ENCODE measurements around the gene FAM118A. TPM values are rescaled to one million over a fixed set of nuclear protein-coding genes. Genes with fewer than 3 reads are reported as not detected.

FAM118A gene
- total and polyA plus RNA-seq, 12 donors = 10.2 to 35.7 (median 16.3) TPM

DNA sequence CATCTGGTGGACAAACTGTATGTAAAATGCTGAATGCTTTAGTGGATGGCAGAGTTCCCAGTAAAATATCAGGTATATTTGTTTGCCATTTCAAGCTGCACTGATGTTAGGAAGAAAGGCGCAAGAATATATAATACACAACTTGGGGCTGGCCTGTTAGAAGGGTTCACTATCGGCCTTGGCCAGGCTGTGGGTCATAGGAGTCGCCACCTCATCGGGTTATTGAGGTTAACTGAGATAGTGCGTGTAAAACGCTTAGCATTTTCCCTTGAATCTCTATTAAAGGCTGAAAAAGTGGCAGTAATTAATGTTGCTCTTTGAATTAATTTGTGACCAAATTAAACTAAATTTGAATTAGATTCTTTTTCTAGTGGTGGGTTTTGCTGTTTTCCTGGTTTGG lies 5.1 kb downstream of the FAM118A start:
- intact Hi-C loops (cut with DNase I) = loop anchor here in 5 of 10 donors (5.0 to 10.0 kb wide), 4 partner anchors 42 to 123 kb away; no protein-coding TSS in a partner anchor
- Histone ChIP-seq H3K27me3 (no peaks in the 10 kb centered on the region), H3K9me3 (no peaks in the 10 kb centered on the region), H3K4me1 (peaks cover 11 to 64% (median 62%) of the 10 kb centered on the region in 9 donors), H3K36me3 (peaks cover 0 to 7% (median 0%) of the 10 kb centered on the region in 9 donors), H3K27ac (peak overlapping the region in 2 of 10 donors; percentile 38 to 51), H3K4me3 (no peak overlapping the region)
- no peak for DNase-seq
- TF ChIP-seq, protein P1, sequence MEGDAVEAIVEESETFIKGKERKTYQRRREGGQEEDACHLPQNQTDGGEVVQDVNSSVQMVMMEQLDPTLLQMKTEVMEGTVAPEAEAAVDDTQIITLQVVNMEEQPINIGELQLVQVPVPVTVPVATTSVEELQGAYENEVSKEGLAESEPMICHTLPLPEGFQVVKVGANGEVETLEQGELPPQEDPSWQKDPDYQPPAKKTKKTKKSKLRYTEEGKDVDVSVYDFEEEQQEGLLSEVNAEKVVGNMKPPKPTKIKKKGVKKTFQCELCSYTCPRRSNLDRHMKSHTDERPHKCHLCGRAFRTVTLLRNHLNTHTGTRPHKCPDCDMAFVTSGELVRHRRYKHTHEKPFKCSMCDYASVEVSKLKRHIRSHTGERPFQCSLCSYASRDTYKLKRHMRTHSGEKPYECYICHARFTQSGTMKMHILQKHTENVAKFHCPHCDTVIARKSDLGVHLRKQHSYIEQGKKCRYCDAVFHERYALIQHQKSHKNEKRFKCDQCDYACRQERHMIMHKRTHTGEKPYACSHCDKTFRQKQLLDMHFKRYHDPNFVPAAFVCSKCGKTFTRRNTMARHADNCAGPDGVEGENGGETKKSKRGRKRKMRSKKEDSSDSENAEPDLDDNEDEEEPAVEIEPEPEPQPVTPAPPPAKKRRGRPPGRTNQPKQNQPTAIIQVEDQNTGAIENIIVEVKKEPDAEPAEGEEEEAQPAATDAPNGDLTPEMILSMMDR (IDR thresholded peaks at IDR 0.05) = no peak
- no peak for ATAC-seq
- WGBS, 2 donors = 88 to 91% methylated on average over 6 of the region's 6 CpGs

DNA sequence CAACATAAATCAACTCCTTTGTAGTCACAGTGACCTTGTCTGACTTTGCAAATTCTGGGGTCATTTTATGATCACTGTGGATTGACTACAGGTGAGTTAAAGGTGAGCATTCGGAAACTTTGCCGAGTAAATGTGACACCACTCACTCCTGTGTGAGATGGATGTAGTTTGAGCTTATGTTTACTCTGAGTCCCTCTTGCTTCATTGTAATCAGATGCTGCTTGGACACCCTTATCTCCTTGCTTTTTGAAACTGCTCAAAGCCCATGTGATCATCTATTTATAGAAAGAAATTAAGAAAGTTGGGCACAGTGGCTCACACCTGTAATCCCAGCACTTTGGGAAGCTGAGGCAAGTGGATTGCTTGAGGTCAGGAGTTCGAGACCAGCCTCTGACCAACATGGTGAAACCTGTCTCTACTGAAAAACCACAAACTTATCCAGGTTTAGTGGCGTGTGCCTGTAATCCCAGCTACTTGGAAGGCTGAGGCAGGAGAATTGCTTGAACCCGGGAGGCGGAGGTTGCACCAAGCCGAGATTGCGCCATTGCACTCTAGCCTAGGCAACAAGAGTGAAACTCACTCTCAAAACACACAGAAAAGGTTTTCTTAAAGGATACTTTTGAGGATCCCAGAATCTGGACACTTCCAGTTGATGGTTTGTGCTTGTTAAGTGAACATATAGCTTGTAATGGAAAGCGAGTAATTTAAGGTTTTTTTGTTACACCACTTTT lies 7.2 kb downstream of the FAM118A start:
- peak overlapping the region in 2 of 10 donors; percentile 1 to 29 for H3K4me3 ChIP-seq

DNA sequence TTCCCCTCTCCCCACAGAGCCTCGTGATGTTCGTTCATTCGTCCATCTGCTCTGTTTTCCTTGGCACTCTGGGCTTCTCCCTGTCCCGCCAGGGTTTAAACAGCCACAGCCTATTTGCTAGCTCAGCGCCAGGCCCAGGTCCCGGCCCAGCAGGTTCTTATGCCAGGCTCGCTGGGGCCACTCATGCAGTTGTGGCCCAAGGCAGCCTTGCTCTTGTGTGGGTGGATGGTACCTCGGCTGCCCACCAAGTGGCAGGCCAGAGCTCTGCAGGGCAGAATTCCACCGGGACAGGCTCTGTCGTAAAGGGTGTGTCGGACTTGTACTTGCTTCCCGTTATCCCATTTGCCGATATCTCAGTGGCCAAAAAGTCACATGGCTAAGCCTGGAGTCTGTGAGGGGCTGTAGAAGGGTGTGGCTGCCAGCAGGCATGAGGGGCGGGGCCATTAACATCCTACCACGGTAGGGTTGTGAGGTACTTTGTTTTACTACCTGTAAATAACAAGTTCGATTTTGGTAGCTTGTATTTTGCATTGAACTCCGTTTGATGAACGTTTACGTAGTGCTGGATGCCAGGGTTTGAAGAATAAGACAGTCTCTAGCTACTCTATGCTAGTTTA lies 7.9 kb downstream of the FAM118A start:
- Histone ChIP-seq H3K27ac (peak overlapping the region; percentile 4 to 91 (median 79)), H3K4me3 (peak overlapping the region in 5 of 10 donors; percentile 1 to 29 (median 13)), H3K9me3 (no peaks in the 10 kb centered on the region), H3K27me3 (no peaks in the 10 kb centered on the region), H3K4me1 (peaks cover 3 to 71% (median 50%) of the 10 kb centered on the region in 9 donors), H3K36me3 (peaks cover 0 to 8% (median 4%) of the 10 kb centered on the region in 9 donors)
- intact Hi-C loops (cut with DNase I) = loop anchor here in 4 of 10 donors (5.0 to 10.0 kb wide), 3 partner anchors 105 to 120 kb away; no protein-coding TSS in a partner anchor
- ATAC-seq = peak; percentile 66 to 87 (median 81)
- peak; percentile 59 to 64 for DNase-seq
- 34 to 44% methylated on average over 19 of the region's 19 CpGs for WGBS, 2 donors
- TF ChIP-seq, protein P1 (IDR thresholded peaks at IDR 0.05) = peak; percentile 21 to 63 (median 51)

More for the DNA sequence above, 7.2 kb downstream of the FAM118A start:
- Histone ChIP-seq H3K36me3 (peaks cover 0 to 6% (median 0%) of the 10 kb centered on the region in 9 donors), H3K9me3 (no peaks in the 10 kb centered on the region), H3K4me1 (peaks cover 3 to 71% (median 50%) of the 10 kb centered on the region in 9 donors), H3K27ac (peak overlapping the region; percentile 4 to 91 (median 79)), H3K27me3 (no peaks in the 10 kb centered on the region)
- intact Hi-C loops (cut with DNase I) = loop anchor here in 4 of 10 donors (5.0 to 10.0 kb wide), 3 partner anchors 105 to 120 kb away; no protein-coding TSS in a partner anchor
- DNase-seq (no peak), ATAC-seq (no peak)
- 88 to 90% methylated on average over 9 of the region's 9 CpGs for WGBS, 2 donors
- TF ChIP-seq, protein P1 (IDR thresholded peaks at IDR 0.05) = no peak

DNA sequence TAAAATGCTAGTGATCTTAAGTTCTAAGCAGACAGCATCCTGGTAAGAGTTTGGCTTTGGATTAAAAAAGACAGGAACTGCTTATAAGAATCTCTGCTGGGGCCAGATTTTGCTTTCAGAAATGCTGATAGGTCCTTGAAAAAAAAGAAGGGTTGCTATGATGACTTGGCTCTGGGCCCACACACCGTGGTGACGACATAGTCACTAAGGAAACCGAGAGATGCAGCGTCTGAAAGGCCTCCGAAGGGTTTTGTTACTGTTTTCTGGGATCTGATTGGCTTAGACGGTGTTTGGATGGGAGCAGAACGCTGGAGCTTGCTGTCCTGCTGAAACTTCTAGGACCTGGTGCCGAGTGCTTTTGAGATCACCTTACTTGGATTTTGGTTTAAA lies 8.4 kb downstream of the FAM118A start:
- Histone ChIP-seq H3K9me3 (no peaks in the 10 kb centered on the region), H3K27ac (peak overlapping the region; percentile 4 to 91 (median 79)), H3K4me1 (peaks cover 3 to 71% (median 50%) of the 10 kb centered on the region in 9 donors), H3K27me3 (no peaks in the 10 kb centered on the region), H3K36me3 (peaks cover 0 to 13% (median 7%) of the 10 kb centered on the region in 9 donors), H3K4me3 (peak overlapping the region in 5 of 10 donors; percentile 11 to 29 (median 14))
- peak in 7 of 8 donors; percentile 49 to 87 (median 75) for ATAC-seq
- TF ChIP-seq, protein P1 (IDR thresholded peaks at IDR 0.05) = no peak
- WGBS, 2 donors = 7 to 10% methylated on average over 8 of the region's 8 CpGs
- intact Hi-C loops (cut with DNase I) = loop anchor here in 4 of 10 donors (5.0 to 10.0 kb wide), 3 partner anchors 104 to 119 kb away; no protein-coding TSS in a partner anchor
- peak; percentile 74 to 89 for DNase-seq

Data from heart right ventricle (tissue), 16 donors.